ENCODE measurements around the gene XXYLT1.

- TF ChIP-seq FOXA1 (IDR thresholded peaks at IDR 0.05) (no peak), TARDBP (IDR thresholded peaks at IDR 0.05) (no peak), CTBP1 (IDR thresholded peaks at IDR 0.05; ENCODE audit: borderline replicate concordance) (no peak), NFRKB (IDR thresholded peaks at IDR 0.05) (no peak), FOXK2 (IDR thresholded peaks at IDR 0.05) (no peak), PKNOX1 (IDR thresholded peaks at IDR 0.05) (no peak), SP1 (IDR thresholded peaks at IDR 0.05) (no peak), SUZ12 (IDR thresholded peaks at IDR 0.05) (no peak), L3MBTL2 (conservative IDR thresholded peaks at IDR 0.05) (no peak), ELF4 (IDR thresholded peaks at IDR 0.05) (no peak)
Observed at GRCh38 chr3:195148549-195148948, 122.4 kb downstream of the XXYLT1 start.

All from HEK293T (cell line).